Smooth muscle cell (in vitro differentiated cells): ENCODE results near the gene NOP9. TPM values are rescaled to one million over a fixed set of nuclear protein-coding genes. Genes with fewer than 3 reads are reported as not detected.
A peak's percentile ranks its signal among the peaks of the same experiment; 100 is the strongest.

ENCODE experiments used
- DNase-seq: peaks from one replicate; lab custom pipeline; 2025; ENCODE audit not compliant: unreplicated experiment; lab: John Stamatoyannopoulos, UW
- H2AFZ ChIP-seq: fragments of 200-600 bp; sonication (generic); 2 replicates; pipeline ENCODE4 v1.6.0; 2016; ENCODE audit warnings: antibody characterized with exemption, low read depth, mild to moderate bottlenecking
- H3F3A ChIP-seq: fragments of 200-600 bp; sonication (generic); 2 replicates; pipeline ENCODE4 v1.6.0; 2017; ENCODE audit warnings: antibody characterized with exemption, low read depth
- H3K27ac ChIP-seq: fragments of 200-600 bp; sonication (generic); 2 replicates; pipeline ENCODE4 v1.5.1; 2016; ENCODE audit warnings: low read depth, mild to moderate bottlenecking
- H3K27me3 ChIP-seq: fragments of 200-600 bp; sonication (generic); 2 replicates; pipeline ENCODE4 v1.6.1; 2016; ENCODE audit warnings: low read depth, mild to moderate bottlenecking
- H3K36me3 ChIP-seq: fragments of 200-600 bp; sonication (generic); 2 replicates; pipeline ENCODE4 v1.5.1; 2016; ENCODE audit warnings: low read depth
- H3K4me1 ChIP-seq: fragments of 200-600 bp; sonication (generic); 2 replicates; pipeline ENCODE4 v1.5.1; 2016; ENCODE audit warnings: low read depth
- H3K4me2 ChIP-seq: fragments of 200-600 bp; sonication (generic); 2 replicates; pipeline ENCODE4 v1.6.0; 2016; ENCODE audit warnings: mild to moderate bottlenecking
- H3K4me3 ChIP-seq: fragments of 200-600 bp; sonication (generic); 2 replicates; pipeline ENCODE4 v1.5.1; 2016; ENCODE audit warnings: mild to moderate bottlenecking
- H3K79me2 ChIP-seq: fragments of 200-600 bp; sonication (generic); 2 replicates; pipeline ENCODE4 v1.6.0; 2016; ENCODE audit warnings: low read depth, mild to moderate bottlenecking
- H3K9ac ChIP-seq: fragments of 200-600 bp; sonication (generic); 2 replicates; pipeline ENCODE4 v1.6.0; 2016; ENCODE audit warnings: low read depth
- H3K9me3 ChIP-seq: fragments of 200-600 bp; sonication (generic); replicated peaks from 2 replicates; pipeline ENCODE4 v1.5.1; 2016; ENCODE audit warnings: low read depth
- H4K20me1 ChIP-seq: fragments of 200-600 bp; sonication (generic); 2 replicates; pipeline ENCODE4 v1.6.0; 2016; ENCODE audit warnings: low read depth
- CTCF ChIP-seq: fragments of 200-600 bp; sonication (generic); IDR thresholded peaks from 2 replicates; pipeline ENCODE4 v1.5.1; 2017; ENCODE audit warnings: borderline replicate concordance, mild to moderate bottlenecking, antibody characterized with exemption; ENCODE audit not compliant: insufficient read depth, poor library complexity, severe bottlenecking
- WGBS: methylation state at CpG from one replicate; pipeline ENCODE4 v1.1.7; 2016; ENCODE audit warnings: low lambda C conversion rate; 5-methylcytosine and 5-hydroxymethylcytosine counted together
- polyA plus RNA-seq: library from polyadenylated mRNA; unstranded; fragments of >200 nt; fragmentation: Nextera tagmentation; extraction: Ambion mirVana; gene quantifications from 2 replicates; pipeline ENCODE4 v1.2.1, GENCODE V29; 2016
- total RNA-seq: library from RNA; depleted of rRNA; stranded (reverse); fragments of >200 nt; gene quantifications from 2 replicates; pipeline ENCODE4 v1.2.3, GENCODE V29; 2014

Gene NOP9
- total RNA-seq (9.3 and 11.2 TPM in 2 replicates), polyA plus RNA-seq (2.7 and 3.3 TPM in 2 replicates)

GRCh38 chr14:24299255-24300191 lies at the start of gene NOP9, which contains the start of gene DHRS1:
Gene NOP9, plus strand, starts transcription at chr14:24299850. Its CDS starts 105 bp downstream, at chr14:24299955.
Gene DHRS1, minus strand, starts transcription at chr14:24299780. Its CDS starts 674 bp downstream, at chr14:24299106.
- H3K36me3 ChIP-seq, result no peaks in the 10 kb centered on the region

GRCh38 chr14:24250354-24250753 lies 49.3 kb upstream of the NOP9 start:
- Histone ChIP-seq H3F3A (no peaks in the 10 kb centered on the region), H3K27me3 (no peaks in the 10 kb centered on the region), H3K4me2 (no peak overlapping the region), H4K20me1 (no peaks in the 10 kb centered on the region), H2AFZ (no peak overlapping the region), H3K36me3 (no peaks in the 10 kb centered on the region), H3K9ac (no peak overlapping the region), H3K4me3 (no peak overlapping the region), H3K4me1 (peaks cover 4% of the 10 kb centered on the region), H3K9me3 (no peaks in the 10 kb centered on the region), H3K27ac (no peak overlapping the region), H3K79me2 (no peaks in the 10 kb centered on the region)
- TF ChIP-seq CTCF, result no peak
- no peak for DNase-seq
- WGBS, result 77% methylated on average over 4 of the region's 4 CpGs

More at GRCh38 chr14:24299255-24300191, at the start of gene NOP9, which contains the start of gene DHRS1:
- TF ChIP-seq CTCF, result no peak
- Histone ChIP-seq H3K27me3 (no peaks in the 10 kb centered on the region), H3K9ac (peak within 1 kb of the TSS; percentile 92), H3K9me3 (no peaks in the 10 kb centered on the region), H3K27ac (peak within 1 kb of the TSS; percentile 80), H3K4me3 (peak within 1 kb of the TSS; percentile 88), H3K79me2 (peaks cover 16% of the 10 kb centered on the region), H3F3A (peaks cover 7% of the 10 kb centered on the region), H3K4me2 (peak within 1 kb of the TSS; percentile 99), H2AFZ (peak within 1 kb of the TSS; percentile 90), H4K20me1 (no peaks in the 10 kb centered on the region), H3K4me1 (peaks cover 13% of the 10 kb centered on the region)
- DNase-seq, result peak; percentile 59
- 2% methylated on average over 64 of the region's 75 CpGs for WGBS

GRCh38 chr14:24251880-24252288 lies 47.8 kb upstream of the NOP9 start:
- H3K27me3 ChIP-seq, result no peaks in the 10 kb centered on the region
- TF ChIP-seq CTCF, result peak; percentile 11
- DNase-seq, result no peak
- H3F3A ChIP-seq, result no peaks in the 10 kb centered on the region
- 59% methylated on average over 1 of the region's 1 CpG for WGBS
- no peaks in the 10 kb centered on the region for H3K36me3 ChIP-seq
- H2AFZ ChIP-seq, result no peak overlapping the region
- H3K4me1 ChIP-seq, result peaks cover 4% of the 10 kb centered on the region
- peak overlapping the region; percentile 90 for H3K27ac ChIP-seq
- peak overlapping the region; percentile 32 for H3K4me2 ChIP-seq
- H3K9ac ChIP-seq, result peak overlapping the region; percentile 67
- H3K4me3 ChIP-seq, result no peak overlapping the region
- H3K9me3 ChIP-seq, result no peaks in the 10 kb centered on the region
- H4K20me1 ChIP-seq, result no peaks in the 10 kb centered on the region
- no peaks in the 10 kb centered on the region for H3K79me2 ChIP-seq
